Colonic mucosa (tissue), 4 donors: Measurements from ENCODE around the gene UBE4B. TPM values are rescaled to one million over a fixed set of nuclear protein-coding genes. Genes with fewer than 3 reads are reported as not detected.
A peak's percentile ranks its signal among the peaks of the same experiment; 100 is the strongest.

Source experiments
- DNase-seq: peaks from one replicate; pipeline ENCODE4 v3.0.0-alpha.2; 2020
- H3K27ac ChIP-seq: fragments of 200-600 bp; one replicate; pipeline ENCODE4 v1.8.0; 2021
- H3K27me3 ChIP-seq: fragments of 200-600 bp; one replicate; pipeline ENCODE4 v1.8.0; 2021
- H3K36me3 ChIP-seq: fragments of 200-600 bp; one replicate; pipeline ENCODE4 v1.8.0; 2021
- H3K4me1 ChIP-seq: fragments of 200-600 bp; one replicate; pipeline ENCODE4 v1.8.0; 2021; ENCODE audit warnings: mild to moderate bottlenecking
- H3K4me3 ChIP-seq: fragments of 200-600 bp; one replicate; pipeline ENCODE4 v1.8.0; 2021
- H3K9ac ChIP-seq, 2 donors: one replicate each; pipeline ENCODE4 v1.7.0; 2013; ENCODE audit warnings: control low read depth in 2 of 2, low read depth in 2 of 2, low read length in 2 of 2
- H3K9me3 ChIP-seq: fragments of 200-600 bp; one replicate; pipeline ENCODE4 v1.8.0; 2021
- intact Hi-C: fragments of 100-400 bp; cut with DNase I; formaldehyde crosslinking; loops from one replicate; pipeline ENCODE4 v1.14.1; 2022
- total RNA-seq, 2 donors: library from RNA; stranded (reverse); fragmentation: NEBNext Ultra II Directional in 1 of 2; extraction: Animal tissue kit (Norgen Biotek cat#: 25700) in 1 of 2; gene quantifications; one replicate each; pipeline ENCODE4 v1.2.1, GENCODE V29; 2021
- TF ChIP-seq, protein P1 (sequence below): fragments of 200-600 bp; IDR thresholded peaks from one replicate; pipeline ENCODE4 v1.8.0; 2022; ENCODE audit warnings: antibody characterized with exemption, mild to moderate bottlenecking
- donor health status: healthy.
- donor health status: DM: no; HTN: no; CAD: no.
- donor health status: DM: no; HTN: no; CAD: no.

UBE4B gene
- total RNA-seq, 2 donors from 2014 or later: 34.6 to 40.9 TPM

DNA sequence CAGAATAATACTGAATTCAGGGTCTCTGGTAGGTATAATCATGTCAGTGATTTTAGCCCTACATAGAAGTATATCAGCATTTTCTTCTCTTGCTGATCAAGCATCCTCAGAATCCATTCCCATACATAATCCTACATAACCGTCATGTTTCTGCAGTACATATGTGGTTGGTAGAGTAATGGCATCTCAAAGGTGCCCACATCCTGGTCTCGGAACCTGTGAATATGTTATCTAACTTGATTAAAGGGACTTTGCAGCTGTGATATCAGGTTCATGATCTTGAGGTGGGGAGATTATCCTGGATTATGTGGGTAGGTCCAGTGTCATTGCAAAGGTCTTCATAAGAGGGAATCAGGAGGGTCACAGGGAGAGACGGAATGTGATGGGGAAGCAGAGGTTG, 108.2 kb downstream of the UBE4B start:
- intact Hi-C loops: no loop called here
- Histone ChIP-seq H3K4me1 (no peaks in the 10 kb centered on the region), H3K36me3 (peaks cover 6% of the 10 kb centered on the region), H3K9me3 (no peaks in the 10 kb centered on the region), H3K27ac (no peak overlapping the region), H3K9ac (no peak overlapping the region), H3K4me3 (no peak overlapping the region), H3K27me3 (no peaks in the 10 kb centered on the region)
- TF ChIP-seq, protein P1, sequence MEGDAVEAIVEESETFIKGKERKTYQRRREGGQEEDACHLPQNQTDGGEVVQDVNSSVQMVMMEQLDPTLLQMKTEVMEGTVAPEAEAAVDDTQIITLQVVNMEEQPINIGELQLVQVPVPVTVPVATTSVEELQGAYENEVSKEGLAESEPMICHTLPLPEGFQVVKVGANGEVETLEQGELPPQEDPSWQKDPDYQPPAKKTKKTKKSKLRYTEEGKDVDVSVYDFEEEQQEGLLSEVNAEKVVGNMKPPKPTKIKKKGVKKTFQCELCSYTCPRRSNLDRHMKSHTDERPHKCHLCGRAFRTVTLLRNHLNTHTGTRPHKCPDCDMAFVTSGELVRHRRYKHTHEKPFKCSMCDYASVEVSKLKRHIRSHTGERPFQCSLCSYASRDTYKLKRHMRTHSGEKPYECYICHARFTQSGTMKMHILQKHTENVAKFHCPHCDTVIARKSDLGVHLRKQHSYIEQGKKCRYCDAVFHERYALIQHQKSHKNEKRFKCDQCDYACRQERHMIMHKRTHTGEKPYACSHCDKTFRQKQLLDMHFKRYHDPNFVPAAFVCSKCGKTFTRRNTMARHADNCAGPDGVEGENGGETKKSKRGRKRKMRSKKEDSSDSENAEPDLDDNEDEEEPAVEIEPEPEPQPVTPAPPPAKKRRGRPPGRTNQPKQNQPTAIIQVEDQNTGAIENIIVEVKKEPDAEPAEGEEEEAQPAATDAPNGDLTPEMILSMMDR: no peak
- DNase-seq: no peak

- Histone ChIP-seq H3K9ac (no peak overlapping the region), H3K4me3 (no peak overlapping the region), H3K4me1 (no peaks in the 10 kb centered on the region), H3K36me3 (no peaks in the 10 kb centered on the region), H3K9me3 (no peaks in the 10 kb centered on the region), H3K27me3 (no peaks in the 10 kb centered on the region), H3K27ac (no peak overlapping the region)
- DNase-seq: no peak
- intact Hi-C loops: no loop called here
- TF ChIP-seq, protein P1: no peak
Observed at GRCh38 chr1:10143961-10144485, 111.3 kb downstream of the UBE4B start.

DNA sequence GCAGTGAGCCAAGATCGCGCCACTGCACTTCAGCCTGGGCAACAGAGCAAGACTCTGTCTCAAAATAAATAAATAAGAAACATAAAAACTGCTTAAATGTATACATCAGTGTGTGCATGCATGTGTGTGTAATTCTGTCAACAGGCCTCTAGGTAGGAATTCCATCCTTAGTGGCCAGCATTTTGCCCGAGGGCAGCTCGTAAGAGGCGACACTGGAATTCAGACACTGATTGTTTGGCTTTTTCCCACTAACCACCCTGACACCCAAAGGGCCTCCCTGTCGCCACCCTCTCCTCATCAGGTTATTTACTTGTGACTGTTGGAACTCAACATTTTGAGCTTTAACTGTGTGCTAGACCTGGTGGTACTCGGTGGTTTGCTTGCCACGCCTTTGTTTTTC, 113.6 kb downstream of the UBE4B start:
- Histone ChIP-seq H3K9ac (no peak overlapping the region), H3K27me3 (no peaks in the 10 kb centered on the region), H3K4me3 (no peak overlapping the region), H3K27ac (no peak overlapping the region), H3K4me1 (no peaks in the 10 kb centered on the region), H3K36me3 (no peaks in the 10 kb centered on the region), H3K9me3 (no peaks in the 10 kb centered on the region)
- TF ChIP-seq, protein P1: no peak
- DNase-seq: no peak
- intact Hi-C loops: no loop called here

DNA sequence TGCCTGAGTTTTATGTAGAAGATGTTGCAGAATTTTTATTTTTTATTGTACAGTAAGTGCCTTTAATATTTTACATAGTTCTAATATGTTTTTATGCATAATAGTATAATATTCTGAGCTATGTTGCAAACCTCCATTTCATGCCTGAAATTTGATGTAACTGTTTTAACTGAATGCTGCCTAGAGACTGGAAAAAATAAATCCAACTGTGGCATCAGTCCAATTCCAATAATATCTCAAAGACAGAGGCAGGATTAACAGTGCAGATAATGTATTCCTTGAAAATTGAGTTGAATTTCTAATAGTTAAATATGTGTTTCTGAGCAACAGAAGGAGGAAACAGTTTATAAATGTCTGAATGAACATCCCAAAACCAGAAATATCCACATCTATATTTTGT, 116.5 kb downstream of the UBE4B start:
- DNase-seq: no peak
- intact Hi-C loops: no loop called here
- Histone ChIP-seq H3K4me3 (no peak overlapping the region), H3K4me1 (no peaks in the 10 kb centered on the region), H3K36me3 (no peaks in the 10 kb centered on the region), H3K9ac (no peak overlapping the region), H3K27me3 (no peaks in the 10 kb centered on the region), H3K27ac (no peak overlapping the region), H3K9me3 (no peaks in the 10 kb centered on the region)
- TF ChIP-seq, protein P1: no peak

- no peak overlapping the region for H3K4me3 ChIP-seq
- intact Hi-C loops: loop anchor here (10.0 kb wide), 1 partner anchor 278 kb away; no protein-coding TSS in a partner anchor
- no peaks in the 10 kb centered on the region for H3K36me3 ChIP-seq
- H3K9ac ChIP-seq: no peak overlapping the region
- no peaks in the 10 kb centered on the region for H3K9me3 ChIP-seq
- peak; percentile 66 for DNase-seq
- H3K4me1 ChIP-seq: no peaks in the 10 kb centered on the region
- H3K27ac ChIP-seq: no peak overlapping the region
- TF ChIP-seq, protein P1: peak; percentile 53
- no peaks in the 10 kb centered on the region for H3K27me3 ChIP-seq
Observed at GRCh38 chr1:10152709-10153284, 120.0 kb downstream of the UBE4B start.
